Activated CD4-positive, CD25-positive, alpha-beta regulatory T cell treated with anti-CD3 and anti-CD28 coated beads, Interleukin-2, amount 50 U/mL, for 16 hours (primary cell): ENCODE data around the gene INVS.
"Not testable (repeated sequence)": the region's sequence is repeated elsewhere in the genome, so short reads cannot be mapped to it uniquely, and the experiment has no call there.

Experiments
- DNase-seq: peaks from one replicate; pipeline ENCODE4 v3.0.0-alpha.2; 2020; ENCODE audit warnings: low read depth, low spot score

The INVS gene

DNA sequence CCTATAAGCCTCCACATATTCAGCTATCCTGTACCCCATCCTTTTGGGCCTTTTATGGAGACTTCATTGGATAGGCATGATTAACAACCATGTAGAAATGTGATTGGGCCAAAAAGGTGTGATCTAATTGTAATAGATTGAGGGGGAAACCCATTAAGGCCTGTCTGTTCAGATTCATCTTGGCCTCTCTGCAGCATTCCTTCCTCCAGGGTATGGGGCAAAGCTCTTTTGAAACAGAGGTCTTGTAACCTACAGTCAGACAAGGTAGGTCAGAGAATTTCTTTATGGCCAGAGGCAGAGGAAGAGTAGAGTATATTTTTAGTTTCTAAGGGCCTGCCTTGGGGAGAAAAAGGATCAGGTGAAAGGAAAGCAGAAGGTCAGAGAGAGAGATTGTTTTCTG is 98.5 kb downstream of the INVS start:
- DNase-seq: no peak

DNA sequence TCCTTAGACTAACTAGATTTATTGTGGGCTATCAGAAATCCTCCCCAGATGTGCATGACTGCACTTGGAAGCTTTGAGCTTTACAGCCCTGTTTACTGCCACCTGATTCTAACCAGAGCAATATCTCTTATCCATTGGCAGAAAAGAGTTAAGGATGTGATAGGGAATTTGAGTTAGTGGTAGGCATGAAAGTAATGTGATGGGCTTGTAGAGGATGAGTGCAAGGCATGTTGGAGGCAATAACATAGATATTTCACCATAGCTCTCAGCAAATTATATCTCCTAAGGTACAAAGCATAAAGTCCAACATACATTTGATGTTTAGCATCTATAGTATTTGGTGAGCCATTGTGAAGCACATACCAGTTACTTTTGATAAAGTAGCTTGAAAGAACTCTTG is 103.8 kb downstream of the INVS start:
- no peak for DNase-seq

DNA sequence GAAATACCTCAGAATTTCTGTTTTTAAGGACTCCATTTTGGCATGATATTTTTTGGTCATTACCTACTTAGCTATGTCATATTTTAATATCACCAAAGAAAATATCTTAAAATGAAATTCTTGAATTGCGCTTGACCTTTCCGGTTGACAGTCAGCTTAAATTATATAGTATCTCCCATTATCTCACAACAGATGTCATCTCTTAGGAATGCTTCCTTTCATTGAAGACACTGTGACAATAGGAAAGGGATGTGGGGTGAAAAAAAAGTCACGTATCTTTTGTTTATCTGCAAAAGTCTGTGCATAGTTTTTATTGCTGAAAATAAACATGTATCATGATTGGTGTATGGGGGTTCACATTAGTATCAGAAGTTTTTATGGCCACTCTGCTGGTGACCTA is 105.8 kb downstream of the INVS start:
- no peak for DNase-seq

DNA sequence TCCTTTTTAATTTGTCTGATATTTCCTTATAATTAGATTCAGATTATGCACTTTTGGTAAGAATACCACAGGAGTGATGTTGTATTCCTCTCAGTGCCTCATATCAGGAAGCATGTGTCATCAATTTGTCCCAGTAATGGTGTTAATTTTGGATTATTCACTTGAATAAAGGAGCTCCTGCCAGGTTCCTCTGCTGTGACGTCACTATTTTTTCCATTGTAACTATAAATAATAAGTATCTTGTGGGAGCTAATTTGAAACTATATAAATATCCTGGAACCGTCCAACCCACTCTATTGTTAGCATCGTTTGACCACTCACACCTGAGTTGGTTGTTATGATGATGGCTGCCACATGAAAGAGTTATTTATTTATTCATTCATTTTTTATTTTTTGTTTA is 107.9 kb downstream of the INVS start:
- DNase-seq: no peak

DNA sequence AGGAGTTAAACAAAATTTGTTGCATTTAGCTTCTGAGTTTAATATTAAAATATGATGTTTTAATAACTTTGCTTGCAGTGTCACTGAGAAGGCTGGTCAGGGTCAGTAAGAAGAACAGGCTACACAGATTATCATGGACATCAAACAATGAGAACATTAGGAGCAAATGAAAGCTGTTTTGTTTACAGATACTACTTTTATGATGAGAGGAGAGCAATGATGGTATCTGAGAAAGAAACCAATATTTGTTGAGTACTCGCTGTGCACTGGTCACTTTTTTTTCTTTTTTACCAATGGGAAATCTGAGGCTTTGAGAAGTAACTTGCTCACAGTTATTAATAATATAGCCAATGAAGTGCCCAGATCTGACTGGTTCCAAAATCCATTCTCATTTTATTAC is 109.6 kb downstream of the INVS start:
- DNase-seq: no peak

DNA sequence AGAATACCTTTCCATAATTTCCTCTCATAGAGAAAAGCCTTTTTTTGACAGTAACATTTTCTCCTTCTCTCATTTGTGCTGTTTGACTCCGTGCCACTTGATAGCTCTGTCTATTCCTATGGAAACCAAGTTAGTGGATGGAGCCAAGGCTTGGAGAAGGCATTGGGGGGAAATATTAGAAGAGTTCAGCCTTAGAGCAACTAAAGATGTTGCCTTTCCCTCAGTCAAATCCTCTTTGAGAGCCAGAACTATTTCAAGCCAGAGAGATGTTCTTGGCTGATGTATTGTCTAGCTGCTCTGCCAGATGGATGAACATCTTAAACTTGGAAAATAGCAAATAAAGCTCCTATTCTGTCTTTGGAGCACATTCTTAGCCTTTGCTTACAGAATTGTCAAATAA is 112.4 kb downstream of the INVS start:
- DNase-seq: no peak

DNA sequence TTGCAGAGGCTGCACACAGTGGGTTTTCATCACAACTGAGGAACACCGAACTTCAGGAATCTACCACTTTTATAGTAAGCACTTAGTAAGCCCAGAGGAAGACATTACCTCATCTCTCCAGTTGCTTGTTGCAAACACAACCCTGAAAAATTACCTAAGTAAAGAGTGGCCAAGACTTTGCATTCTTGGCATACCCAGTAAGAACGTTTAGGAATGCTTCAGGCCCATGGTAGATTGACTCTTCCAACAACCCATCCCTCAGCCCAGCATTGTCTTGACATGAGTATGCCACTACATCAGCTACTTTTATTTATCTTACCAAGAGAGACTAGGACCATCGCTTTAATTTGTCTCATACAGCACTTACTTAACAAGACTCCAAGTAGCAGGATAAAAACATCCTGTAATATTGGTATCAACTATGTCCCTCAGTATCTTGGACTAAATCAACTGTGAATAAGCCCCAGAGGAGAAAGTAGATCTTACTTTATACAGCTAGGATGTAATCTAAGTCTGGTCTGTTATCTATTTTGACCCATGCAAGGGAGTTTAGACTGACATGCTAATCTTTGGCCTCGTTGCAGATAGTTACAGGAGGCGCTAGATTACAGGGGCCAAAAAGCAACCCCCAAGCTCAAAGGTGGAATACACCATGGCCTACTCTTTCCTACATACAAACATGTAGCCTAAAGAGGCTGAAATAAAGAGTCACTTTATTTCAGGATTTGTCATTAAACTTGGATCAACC is 114.9 kb downstream of the INVS start:
- no peak for DNase-seq

DNA sequence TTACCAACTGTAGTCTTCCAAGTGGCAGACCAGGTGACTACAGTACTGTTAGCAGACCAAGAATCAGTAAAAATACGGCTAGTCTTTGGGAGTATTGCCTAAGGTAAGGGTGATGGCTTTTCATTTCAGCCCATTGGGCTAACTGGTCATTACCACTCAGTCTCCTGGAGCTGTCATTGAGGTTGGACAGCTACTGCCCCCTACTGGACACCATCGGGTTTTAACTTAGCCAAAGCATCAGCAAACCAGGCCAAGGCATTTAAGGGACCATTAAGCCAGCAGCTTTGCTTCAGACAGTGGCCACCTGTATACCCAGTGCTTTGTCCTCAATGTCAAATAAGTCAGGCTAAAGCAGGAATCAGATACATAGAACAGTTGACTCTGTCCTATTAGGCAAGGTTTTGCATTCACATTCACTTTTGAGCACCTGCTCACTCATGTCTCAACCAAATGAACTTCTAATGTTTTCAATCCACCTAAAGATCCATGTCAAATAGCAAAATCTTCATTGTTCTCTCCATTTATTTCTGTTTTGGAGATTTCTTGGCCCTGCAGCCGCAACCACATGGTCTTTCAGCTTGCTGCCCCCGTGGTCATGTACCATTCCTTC is 117.2 kb downstream of the INVS start:
- DNase-seq: peak; percentile 16

DNA sequence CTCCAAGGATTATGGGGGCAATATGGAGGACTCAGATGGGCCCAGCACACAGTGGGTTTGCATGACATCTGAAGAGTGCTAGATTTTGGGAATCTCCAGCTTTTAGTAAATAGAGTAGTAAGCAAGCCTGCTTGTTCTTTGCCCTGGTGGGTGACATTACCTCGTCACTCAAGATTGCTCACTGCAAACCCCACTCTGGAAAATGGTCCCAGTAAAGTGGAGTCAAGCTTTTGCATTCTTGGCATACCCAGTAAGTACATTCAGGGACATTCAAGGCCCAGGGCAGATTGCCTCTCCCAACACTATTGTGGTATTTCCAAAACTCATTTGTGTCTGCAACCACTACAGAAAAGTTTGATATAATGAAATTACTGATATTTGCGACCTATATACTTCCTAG is 118.5 kb downstream of the INVS start:
- DNase-seq: no peak

DNA sequence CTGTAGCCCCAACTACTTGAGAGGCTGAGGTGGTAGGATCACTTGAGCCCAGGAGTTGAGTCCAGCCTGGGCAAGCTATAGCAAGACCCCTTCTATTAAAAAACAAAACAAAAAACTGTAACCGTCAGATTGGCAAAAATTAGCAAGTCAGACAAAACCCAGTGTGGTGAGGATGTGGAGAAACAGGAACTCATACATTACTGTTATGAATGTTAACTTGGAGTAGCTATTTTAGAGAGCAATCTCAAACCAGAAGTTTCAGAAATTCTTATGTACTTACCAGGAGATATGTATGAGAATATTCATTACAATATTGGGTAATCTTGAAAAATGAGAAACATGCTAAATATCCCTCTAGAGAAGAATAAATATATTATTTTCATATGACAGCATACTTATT is 120.3 kb downstream of the INVS start:
- no peak for DNase-seq

DNA sequence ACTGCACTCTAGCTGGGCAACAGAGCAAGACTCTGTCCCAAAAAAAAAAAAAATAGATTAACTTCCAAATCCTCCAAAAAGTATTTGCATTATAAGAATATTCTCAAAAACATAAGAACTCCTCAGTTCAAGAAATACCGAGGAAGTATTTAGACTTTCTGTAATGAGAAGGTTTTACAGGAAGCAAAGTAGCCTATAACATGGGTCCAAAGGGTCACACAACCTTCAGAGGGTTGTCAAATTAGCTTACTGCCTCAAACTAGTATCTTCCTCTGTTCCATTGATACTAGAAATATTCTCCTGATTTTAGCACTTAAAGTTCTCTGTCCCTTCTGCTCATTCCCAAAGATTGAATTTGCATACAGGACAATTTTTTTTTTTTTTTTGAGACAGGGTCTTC is 121.9 kb downstream of the INVS start:
- no peak for DNase-seq

DNA sequence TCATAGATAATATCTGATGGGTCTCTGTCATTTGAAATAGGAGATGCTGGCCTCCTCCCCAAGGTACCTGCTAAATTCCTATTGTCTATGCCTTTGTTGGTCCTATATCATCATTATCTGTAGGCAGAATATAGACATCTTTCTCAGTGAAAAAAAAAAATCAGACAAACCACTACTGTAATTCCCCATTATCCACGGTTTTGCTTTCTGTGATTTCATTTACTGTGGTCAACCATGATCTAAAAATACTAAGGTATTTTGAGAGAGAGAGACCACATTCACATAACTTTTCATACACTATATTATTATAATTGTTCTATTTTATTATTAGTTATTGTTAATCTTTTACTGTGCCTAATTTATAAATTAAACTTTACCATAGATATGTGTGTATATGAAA is 122.5 kb downstream of the INVS start:
- DNase-seq: no peak

DNA sequence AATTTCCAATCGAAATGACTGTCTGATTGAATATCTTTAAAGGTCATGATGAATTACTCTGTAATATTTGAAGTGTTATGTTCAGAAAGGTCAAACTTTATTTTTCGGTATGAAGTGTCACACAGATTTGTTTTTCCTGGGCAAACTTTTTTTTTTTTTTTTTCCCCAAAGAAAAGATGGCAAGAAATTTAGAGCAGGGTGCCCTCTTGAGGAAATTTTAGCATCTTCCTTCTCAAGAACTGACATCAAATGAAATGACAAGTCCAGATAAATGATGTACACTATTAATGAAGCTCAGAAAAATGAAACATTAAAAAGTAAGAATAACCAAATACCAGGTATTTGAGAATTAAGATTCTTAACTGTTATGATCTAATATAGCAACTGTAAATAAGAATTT is 123.6 kb downstream of the INVS start:
- no peak for DNase-seq

DNA sequence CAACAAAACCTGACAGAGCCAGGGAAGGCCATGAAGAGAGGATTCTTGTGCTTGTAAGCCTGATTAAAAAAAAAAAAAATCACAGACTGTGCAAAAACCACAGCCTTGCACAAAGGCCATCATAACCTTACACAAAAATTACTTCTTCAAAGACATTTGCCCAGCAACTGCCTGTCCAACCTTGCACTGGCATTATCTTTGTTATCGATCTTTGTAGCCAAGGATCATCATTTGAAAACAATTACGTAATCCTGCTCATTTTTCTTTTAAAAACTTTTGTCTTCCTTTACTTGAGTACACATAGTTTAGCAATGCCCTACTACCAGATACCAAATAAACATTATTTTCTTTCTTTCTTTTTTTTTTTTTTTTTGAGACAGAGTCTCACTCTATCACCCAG is 128.6 kb downstream of the INVS start:
- no peak for DNase-seq

DNA sequence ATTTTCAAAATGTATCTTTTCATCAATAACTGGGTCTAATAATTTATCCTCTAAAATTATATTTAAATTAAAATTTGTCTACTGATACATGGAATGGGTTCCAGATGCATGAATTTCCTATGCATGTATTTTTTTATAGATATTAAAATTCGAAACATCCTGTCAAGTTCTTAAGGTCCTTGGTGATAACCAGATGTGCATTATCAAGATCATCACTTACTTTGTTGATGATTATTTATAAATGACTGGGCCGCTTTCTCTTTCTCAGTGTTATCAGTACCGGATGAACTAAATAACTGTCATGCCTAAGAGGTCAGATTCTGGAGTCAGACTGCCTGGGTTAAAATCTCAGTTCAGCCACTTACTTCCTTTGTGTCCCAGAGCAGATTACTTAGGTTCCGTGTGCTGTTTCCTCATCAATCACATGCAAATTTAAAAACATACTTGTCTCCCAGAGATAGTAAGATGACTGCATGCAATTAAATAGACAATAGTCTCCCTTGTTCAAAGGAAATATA is 129.4 kb downstream of the INVS start:
- no peak for DNase-seq

DNA sequence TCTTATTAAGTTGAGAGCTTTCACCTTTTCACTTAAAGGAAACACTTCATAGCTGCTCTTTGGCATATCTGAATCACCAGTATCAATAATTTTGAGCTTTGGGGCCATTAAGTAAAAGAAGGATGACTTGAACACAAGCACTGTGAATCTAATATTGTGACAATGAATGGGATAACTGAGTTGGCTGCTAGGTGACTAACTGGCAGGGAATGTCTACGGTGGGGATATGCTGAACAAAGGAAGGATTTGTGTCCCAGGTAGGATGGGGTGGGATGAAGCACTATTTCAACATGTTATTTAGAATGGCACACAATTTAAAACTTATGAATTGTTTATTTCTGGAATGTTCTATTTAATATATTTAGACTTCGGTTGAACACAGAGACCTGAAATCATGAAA is 130.1 kb downstream of the INVS start:
- no peak for DNase-seq

DNA sequence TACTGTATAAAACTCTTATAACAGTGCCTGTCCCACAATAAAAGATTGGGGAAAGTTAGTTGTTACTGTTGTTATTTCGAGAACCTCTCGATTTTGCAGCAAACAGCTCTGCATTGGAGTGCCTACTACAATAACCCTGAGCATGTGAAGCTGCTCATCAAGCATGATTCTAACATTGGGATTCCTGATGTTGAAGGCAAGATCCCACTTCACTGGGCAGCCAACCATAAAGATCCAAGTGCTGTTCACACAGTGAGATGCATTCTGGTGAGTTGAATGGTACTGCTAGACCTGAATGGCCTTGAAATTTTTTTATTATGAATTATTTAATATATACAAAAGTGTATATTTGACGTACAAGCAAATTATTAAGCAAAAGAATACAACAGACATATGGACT is 130.5 kb downstream of the INVS start:
- no peak for DNase-seq

DNA sequence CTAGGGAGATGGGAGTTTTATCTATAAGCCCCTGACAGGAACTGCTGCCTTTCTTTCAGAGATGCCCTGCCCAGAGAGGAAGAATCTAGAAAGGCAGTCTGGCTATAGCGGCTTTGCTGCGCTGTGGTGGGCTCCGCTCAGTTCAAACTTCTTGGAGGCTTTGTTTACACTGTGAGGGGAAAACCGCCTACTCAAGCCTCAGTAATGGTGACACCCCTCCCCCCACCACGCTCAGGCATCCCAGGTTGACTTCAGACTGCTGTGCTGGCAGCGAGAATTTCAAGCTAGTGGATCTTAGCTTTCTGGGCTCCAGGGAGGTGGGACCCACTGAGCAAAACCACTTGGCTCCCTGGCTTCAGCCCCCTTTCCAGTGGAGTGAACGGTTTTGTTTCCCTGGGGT is 137.9 kb downstream of the INVS start:
- not testable (repeated sequence) for DNase-seq

DNA sequence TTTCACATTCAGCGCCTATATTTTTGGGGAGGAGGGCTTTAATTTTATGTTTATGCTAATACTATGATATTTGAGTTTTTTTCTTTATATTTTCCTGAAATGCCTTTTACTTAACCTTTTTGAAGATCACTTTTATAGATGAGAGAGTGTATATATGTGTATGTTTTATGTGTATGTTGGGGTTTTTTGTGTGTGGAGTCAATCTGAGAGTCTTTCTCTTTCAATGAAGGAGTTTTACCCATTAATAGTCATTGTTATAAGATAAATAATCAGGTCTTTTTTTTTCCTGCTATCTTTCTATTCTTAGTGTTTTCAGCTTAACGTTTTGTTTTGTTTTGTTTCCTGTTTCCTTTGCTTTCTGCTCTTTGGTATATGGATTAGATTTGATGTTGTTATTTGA is 141.5 kb downstream of the INVS start:
- no peak for DNase-seq

DNA sequence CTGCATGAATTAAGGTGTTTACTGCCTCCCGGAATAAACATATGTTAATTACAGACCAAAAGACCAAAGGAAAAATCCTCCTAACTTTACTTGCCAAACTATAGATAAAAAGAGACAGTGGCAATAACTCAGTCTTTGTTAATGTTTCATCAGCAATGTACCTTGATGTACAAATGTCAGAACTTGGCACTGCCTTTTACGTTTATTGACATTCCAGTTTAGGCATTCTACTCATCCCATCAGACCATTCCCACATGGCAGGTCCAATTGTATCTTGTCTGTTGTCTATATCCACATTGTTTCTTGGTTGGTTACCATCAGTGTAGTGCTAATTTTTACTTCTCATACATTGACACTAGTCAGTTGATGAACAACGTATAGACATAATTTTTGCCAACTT is 168.2 kb downstream of the INVS start:
- DNase-seq: no peak

DNA sequence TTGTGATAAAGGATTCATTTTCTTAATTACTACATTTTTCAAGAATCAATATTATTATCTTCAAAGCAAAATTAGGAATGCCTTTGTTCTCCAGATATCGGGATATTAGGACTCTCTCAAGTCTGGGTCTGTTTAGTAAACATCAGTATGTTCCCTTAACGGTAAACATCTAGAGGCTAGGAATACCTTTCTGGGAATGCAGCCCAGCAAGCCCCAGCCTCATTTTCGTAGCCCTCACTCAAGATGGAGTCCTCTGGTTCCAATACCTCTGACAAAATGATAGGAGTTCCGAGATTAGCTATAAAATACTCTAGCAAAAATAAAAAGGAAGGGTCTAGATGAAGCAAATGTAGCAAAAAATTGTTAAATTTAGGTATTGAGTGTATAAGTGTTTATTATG is 169.2 kb downstream of the INVS start:
- DNase-seq: no peak

DNA sequence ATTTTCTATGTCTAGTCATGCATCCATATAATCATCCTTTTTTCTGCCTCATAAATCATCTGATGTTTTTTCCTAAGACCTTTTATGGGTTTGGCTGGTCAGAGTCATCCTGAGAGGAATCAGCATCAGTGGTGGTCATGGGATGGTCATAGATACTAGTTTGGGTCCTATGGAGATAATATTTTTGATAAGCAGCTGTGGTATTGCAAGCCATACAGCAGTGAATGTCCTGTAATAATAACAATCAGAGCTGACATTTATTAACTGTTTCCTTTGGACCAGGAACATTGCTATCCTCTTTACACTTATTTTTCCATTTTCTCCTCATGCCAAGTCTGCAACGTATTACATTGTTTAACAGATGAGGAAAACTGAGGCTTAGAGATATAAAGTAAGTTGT is 170.6 kb downstream of the INVS start:
- DNase-seq: no peak

DNA sequence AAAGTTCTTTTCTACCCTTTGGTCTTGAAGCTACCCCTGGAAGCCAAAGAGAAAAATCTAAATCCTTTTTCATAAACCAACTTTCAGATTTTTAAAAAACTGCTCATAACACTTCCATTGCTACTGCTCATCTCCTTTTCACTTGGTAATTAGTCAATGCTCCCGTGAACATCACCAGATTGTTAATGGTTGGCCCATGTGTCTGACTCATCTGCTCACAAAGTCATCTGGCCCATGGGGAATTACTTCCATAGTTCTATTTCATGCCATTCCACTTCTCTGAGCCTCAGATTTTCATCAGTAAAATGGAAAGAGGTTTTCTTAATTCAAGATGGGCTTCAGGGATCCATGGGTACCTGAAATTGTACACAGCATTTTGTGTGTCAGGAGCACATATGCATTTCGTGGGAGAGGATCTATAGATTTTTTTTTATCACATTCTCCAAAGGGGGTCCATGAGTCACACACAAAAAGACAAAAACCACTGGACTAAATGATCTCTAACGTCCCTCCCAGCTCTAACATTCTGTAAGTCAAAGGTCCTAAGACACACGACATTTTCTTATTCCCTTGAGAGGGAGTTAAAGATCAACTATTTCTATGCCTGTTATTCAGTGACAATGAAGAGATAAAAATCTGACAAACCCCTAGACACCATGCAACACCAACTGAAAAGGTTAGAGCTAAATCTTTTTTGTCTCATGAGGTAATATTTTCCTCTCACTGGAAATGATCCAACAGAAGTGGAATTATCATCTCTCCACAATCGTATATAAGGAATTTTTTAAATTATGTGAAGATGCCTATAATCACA is 178.3 kb downstream of the INVS start:
- DNase-seq: no peak
